Measurements from ENCODE around the gene RPS6KA5. TPM values are rescaled to one million over a fixed set of nuclear protein-coding genes. Genes with fewer than 3 reads are reported as not detected.

Gene RPS6KA5
- total and polyA plus RNA-seq, 4 donors: 1.1 to 14.8 (median 5.6) TPM

GRCh38 chr14:91009501-91010152 lies 50.8 kb downstream of the RPS6KA5 start:
- Histone ChIP-seq H3K9ac (ENCODE audit: insufficient read depth in 1 of 2, low read length in 2 of 2) (no peak overlapping the region), H3K4me1 (ENCODE audit: control insufficient read depth in 5 of 5, insufficient read depth in 5 of 5, low read length in 5 of 5) (peaks cover 0 to 6% (median 1%) of the 10 kb centered on the region in 5 donors), H3K27ac (ENCODE audit: low read depth in 1 of 2, low read length in 1 of 2) (peak overlapping the region in 1 of 2 donors; percentile 26), H3K4me3 (no peak overlapping the region), H3K27me3 (ENCODE audit: control insufficient read depth in 3 of 3, insufficient read depth in 3 of 3, low read length in 2 of 3) (no peaks in the 10 kb centered on the region), H3K36me3 (ENCODE audit: control insufficient read depth in 4 of 4, insufficient read depth in 4 of 4, low read length in 4 of 4) (no peaks in the 10 kb centered on the region), H3K9me3 (ENCODE audit: control insufficient read depth in 4 of 4, insufficient read depth in 3 of 4, low read length in 3 of 4) (no peaks in the 10 kb centered on the region)
- ATAC-seq (ENCODE audit: insufficient read depth, low FRiP score) (peak; percentile 59), DNase-seq (peak in 1 of 3 donors; percentile 16)
- 33 to 67% methylated on average over 3 of the region's 3 CpGs for WGBS, 2 donors
- TF ChIP-seq, protein P1, sequence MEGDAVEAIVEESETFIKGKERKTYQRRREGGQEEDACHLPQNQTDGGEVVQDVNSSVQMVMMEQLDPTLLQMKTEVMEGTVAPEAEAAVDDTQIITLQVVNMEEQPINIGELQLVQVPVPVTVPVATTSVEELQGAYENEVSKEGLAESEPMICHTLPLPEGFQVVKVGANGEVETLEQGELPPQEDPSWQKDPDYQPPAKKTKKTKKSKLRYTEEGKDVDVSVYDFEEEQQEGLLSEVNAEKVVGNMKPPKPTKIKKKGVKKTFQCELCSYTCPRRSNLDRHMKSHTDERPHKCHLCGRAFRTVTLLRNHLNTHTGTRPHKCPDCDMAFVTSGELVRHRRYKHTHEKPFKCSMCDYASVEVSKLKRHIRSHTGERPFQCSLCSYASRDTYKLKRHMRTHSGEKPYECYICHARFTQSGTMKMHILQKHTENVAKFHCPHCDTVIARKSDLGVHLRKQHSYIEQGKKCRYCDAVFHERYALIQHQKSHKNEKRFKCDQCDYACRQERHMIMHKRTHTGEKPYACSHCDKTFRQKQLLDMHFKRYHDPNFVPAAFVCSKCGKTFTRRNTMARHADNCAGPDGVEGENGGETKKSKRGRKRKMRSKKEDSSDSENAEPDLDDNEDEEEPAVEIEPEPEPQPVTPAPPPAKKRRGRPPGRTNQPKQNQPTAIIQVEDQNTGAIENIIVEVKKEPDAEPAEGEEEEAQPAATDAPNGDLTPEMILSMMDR (IDR thresholded peaks at IDR 0.05; ENCODE audit: control extremely low read depth, extremely low read depth): no peak

GRCh38 chr14:91008759-91009409 lies 51.6 kb downstream of the RPS6KA5 start:
- no peaks in the 10 kb centered on the region for H3K36me3 ChIP-seq (ENCODE audit: control insufficient read depth in 4 of 4, insufficient read depth in 4 of 4, low read length in 4 of 4)
- H3K4me1 ChIP-seq (ENCODE audit: control insufficient read depth in 5 of 5, insufficient read depth in 5 of 5, low read length in 5 of 5): peaks cover 0 to 6% (median 1%) of the 10 kb centered on the region in 5 donors
- DNase-seq (no peak), ATAC-seq (ENCODE audit: insufficient read depth, low FRiP score) (no peak)
- H3K4me3 ChIP-seq: no peak overlapping the region
- no peaks in the 10 kb centered on the region for H3K27me3 ChIP-seq (ENCODE audit: control insufficient read depth in 3 of 3, insufficient read depth in 3 of 3, low read length in 2 of 3)
- TF ChIP-seq, protein P1 (IDR thresholded peaks at IDR 0.05; ENCODE audit: control extremely low read depth, extremely low read depth): no peak
- 65 to 82% methylated on average over 2 of the region's 2 CpGs for WGBS, 2 donors
- H3K27ac ChIP-seq (ENCODE audit: low read depth in 1 of 2, low read length in 1 of 2): peak overlapping the region in 1 of 2 donors; percentile 26
- H3K9ac ChIP-seq (ENCODE audit: insufficient read depth in 1 of 2, low read length in 2 of 2): no peak overlapping the region
- H3K9me3 ChIP-seq (ENCODE audit: control insufficient read depth in 4 of 4, insufficient read depth in 3 of 4, low read length in 3 of 4): no peaks in the 10 kb centered on the region

DNA sequence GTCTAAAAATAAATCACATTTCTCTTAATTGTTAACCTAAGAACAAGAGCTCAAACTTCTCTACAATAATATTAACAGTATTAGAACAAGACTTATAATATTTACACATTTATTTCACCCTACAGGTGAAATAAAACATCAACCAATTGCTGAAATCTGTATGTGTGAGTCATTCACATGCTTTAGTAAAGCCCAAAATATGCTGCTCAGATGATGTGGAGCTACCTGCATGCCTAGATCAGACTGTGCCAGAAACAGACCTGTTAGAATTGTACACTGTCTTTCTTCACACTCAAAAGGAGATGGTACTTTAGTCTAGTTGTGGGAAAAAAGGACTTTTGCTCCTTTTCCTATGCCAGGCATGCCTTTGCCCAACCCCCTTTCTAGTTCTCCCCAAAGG lies 54.7 kb downstream of the RPS6KA5 start:
- H3K36me3 ChIP-seq (ENCODE audit: control insufficient read depth in 4 of 4, insufficient read depth in 4 of 4, low read length in 4 of 4): no peaks in the 10 kb centered on the region
- no peaks in the 10 kb centered on the region for H3K27me3 ChIP-seq (ENCODE audit: control insufficient read depth in 3 of 3, insufficient read depth in 3 of 3, low read length in 2 of 3)
- TF ChIP-seq, protein P1 (IDR thresholded peaks at IDR 0.05; ENCODE audit: control extremely low read depth, extremely low read depth): no peak
- H3K9ac ChIP-seq (ENCODE audit: insufficient read depth in 1 of 2, low read length in 2 of 2): no peak overlapping the region
- DNase-seq: no peak
- no peak overlapping the region for H3K27ac ChIP-seq (ENCODE audit: low read depth in 1 of 2, low read length in 1 of 2)
- peaks cover 0 to 6% (median 0%) of the 10 kb centered on the region in 5 donors for H3K4me1 ChIP-seq (ENCODE audit: control insufficient read depth in 5 of 5, insufficient read depth in 5 of 5, low read length in 5 of 5)
- no peak overlapping the region for H3K4me3 ChIP-seq
- no peaks in the 10 kb centered on the region for H3K9me3 ChIP-seq (ENCODE audit: control insufficient read depth in 4 of 4, insufficient read depth in 3 of 4, low read length in 3 of 4)
- ATAC-seq (ENCODE audit: insufficient read depth, low FRiP score): no peak

Data from lung (tissue), 12 donors.